NCI-H146 (cell line): ENCODE measurements around the gene SFTA2.

ENCODE experiments used
- DNase-seq: peaks from one replicate; lab custom pipeline; 2025; lab: John Stamatoyannopoulos, UW

SFTA2 gene

DNA sequence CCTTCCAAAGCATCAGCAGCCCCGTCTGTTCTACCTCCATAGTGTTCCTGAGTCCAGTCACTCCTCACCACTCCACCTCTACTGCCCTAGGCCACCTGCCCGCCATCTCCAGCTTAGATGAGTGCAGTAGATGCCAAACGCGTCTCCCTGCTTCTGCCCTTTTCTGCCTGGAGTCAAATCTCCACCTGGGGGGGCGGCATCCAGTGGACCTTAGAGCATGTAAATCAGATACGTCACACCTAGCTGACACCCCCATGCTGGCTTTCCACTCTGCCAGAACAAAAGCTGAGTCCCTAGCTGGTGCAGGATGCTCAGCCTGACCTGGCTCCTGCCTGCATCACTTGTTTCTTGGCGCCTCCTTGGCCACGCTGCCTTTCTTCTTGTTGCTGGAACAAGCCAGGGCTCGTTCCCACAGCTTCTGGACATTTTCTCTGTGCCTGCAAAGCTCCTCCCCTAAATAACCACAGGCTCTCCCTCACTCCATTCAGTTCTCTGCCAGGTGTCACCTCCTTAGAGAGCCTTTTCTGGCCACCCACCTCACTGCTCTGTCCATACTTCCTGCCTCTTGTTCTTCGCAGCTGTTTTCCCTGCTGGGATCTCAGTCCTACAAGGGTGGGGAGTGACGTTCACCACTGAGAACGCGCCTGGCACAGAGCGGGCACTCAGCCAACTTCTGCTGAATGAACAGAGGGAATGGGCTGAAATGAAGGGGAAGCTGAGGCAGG, 41.9 kb downstream of the SFTA2 start:
- no peak for DNase-seq

DNA sequence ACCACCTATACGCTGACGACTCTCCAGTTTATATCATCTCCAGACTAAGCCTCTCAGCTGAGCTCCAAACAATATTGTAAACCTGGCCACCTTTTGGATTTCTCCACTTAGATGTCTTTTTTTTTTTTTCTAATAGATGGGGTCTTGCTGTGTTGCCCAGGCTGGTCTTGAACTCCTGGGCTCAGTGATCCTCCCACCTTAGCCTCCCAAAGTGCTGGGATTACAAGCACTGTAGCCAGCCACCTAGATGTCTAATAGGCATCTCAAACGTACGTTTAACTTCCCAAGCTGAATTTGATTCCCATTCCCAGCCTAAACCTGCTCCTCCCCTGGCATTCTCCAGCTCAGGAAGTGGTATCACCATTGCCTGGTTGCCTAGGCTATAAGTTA, 42.5 kb downstream of the SFTA2 start:
- DNase-seq = no peak

DNA sequence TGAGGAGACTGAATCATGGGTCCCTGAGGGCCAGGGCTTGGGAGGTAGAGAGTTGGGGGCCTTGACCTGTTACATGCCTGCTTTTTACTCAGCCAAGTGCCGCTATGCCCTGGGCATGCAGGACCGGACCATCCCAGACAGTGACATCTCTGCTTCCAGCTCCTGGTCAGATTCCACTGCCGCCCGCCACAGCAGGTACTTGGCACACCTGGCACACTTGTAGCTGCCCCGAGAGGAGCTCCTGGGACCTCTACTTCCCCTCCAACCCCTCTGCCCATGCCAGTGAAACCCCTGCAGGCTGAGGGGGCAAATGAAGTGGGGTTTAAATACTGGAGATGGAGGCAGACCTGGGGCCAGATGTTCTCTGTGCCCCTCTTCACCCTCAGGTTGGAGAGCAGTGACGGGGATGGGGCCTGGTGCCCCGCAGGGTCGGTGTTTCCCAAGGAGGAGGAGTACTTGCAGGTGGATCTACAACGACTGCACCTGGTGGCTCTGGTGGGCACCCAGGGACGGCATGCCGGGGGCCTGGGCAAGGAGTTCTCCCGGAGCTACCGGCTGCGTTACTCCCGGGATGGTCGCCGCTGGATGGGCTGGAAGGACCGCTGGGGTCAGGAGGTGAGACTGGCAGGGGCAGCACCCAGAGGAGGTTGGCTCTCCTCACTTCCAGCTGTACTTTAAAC, 43.0 kb downstream of the SFTA2 start:
- no peak for DNase-seq

DNA sequence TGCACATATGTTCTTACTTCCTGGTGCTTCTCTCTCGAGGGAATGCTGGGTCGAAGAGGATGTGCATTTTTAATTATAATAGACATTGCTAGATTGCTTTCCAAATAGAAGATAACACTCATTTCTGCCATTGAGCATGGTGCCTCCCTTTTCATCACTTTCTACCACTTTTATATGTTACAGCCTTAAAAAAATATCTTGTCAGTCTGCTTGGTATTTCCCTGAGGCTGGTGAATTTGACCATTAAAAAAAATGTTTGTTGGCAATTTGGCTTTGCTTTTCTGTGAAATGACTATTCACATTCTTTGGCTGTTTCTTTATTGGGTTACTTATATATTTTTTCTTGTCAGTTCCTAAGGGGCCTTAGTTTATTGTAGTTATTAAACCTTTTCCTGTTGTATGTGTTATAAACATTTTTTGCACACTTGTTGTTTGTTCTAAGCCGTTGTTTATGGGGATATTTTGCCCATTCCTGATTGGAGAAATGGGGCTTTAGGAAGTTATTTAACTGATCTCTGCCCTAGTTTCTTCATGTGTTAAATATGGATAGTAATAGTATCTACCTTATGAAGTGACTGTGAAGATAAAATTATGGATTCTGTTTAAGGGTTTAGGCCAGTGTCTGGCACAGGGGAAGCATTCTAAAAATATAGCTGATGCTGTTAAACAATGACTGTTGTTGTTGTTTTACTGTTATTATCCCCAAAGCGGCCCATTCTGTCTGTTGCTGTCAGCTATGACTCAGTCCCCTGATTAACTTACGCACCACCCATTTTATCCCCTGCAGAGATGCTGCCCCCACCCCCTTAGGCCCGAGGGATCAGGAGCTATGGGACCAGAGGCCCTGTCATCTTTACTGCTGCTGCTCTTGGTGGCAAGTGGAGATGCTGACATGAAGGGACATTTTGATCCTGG, 43.8 kb downstream of the SFTA2 start:
- DNase-seq = no peak

DNA sequence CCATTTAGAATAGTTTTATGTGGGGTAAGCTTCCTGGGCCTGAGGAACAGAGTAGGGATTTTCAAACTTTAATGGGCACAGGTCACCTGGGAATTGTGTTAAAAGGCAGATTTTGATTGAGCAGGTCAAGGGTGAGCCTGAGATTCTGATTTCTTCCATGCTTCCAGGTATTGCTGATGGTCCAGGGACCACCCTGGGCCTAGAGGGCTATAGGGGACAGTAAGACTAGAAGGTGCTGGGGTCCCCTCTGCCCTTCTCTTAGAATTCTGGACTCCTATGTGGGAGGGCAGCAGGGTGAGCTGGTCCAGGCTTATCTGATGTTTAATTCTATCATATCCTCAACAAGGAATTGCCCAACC, 45.1 kb downstream of the SFTA2 start:
- DNase-seq = no peak

DNA sequence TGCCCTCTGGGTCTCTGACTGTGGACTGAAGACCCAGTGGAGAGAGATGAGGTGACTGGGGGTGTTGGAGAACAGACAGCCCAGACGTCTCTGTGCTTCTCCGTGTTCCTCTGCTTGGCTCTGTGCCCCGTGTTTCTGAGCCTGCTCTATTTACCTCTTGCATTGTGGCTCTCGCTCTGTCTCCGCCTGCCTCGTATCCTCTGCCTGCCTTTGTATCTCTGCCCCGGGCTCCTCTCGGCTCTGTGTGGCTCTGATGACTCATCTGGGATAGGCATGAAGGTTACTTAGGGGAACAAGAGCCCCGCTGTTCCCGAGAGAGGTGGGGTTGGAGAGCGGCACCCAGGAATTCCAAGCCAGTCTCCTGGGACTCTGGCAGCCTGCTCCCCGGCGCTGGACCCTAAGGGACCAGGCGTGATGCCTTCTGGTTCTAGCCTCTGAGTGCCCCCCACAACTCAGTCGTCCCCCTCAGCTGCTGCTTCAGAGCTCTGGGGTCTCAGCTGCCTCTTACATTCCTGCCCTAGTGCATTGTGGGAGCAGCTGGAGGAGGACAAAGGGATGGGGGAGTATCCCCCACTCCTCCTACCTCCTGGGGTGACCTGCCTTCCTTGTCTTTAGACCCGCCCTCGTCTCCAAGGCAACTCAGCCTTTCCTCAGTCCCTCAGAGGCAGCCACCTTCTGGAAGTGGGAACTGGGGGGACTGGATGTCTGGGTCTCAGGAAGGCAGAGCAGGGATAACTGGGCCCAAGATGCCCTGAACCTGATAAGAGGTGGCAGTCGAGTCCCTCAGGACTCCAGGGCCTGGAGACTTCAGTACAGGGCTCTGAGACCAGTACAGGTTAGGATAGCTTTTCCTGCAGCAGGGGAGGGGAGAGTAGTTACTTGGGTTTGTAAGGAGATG, 45.7 kb downstream of the SFTA2 start:
- peak; percentile 73 for DNase-seq

DNA sequence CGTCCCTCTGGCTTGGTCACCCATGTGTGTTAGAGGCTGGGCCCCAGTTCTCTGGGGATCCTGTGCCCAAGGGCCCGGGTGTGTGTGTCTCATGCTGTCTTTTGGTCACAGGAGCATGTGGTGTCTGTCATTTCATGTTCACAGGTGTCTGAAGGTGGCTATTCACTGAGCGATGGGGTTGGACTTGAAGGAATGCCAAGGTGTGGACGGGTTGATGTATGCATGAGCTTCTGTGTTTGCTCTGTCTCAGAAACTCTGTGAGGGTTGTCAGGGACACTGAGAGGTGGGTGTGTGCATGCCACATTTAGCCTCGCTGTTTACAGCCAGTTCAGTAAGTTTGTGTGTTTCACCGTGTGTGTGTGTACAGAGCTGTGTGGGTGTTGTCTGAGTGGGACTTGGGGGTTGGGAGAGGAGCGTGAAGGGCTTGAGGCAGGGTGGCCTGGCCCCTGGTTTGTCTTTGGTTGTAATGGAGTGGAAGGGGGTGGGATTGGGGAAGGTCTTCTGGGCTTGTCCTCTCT, 46.4 kb downstream of the SFTA2 start:
- peak; percentile 12 for DNase-seq

DNA sequence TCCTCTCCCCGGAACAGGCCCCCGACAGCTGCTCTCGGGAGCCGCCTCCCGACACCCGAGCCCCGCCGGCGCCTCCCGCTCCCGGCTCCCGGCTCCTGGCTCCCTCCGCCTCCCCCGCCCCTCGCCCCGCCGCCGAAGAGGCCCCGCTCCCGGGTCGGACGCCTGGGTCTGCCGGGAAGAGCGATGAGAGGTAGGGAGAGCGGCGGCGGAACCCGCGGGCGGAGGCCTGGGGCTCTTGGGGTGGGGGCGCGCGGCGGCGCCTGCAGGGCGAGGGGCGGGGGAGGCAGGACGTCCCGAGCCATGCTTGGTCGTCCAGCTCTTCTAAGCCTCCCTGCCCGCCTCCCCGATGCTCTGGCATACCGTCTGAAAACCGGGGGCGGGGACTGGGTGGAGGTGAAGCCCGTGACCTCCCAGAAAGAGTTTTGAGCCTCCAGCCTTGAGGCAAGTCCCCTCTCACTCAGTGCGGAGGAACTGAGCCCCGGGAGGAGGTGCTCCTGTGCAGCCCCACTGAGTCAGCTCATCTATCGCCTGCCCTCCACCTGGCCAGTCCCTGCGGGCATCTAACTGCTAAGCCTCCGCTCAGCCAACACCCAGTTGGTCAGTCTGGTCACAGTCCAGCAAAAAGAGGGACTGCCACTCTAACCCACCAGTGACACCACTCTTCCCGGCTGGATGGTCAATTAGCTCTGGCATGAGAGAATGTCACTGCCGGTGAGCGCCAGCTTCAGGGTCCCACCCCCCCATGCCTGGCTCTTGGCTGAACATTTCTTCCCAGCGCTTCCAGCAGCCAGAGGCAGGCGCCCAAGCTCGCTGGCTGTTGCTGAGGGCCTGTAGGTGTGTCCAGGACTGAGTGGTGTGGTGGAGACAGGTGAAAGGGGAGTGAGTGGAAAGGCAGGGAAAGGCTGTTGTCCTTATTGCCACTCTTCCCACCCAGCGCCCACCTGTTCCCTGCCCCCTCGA, 47.2 kb downstream of the SFTA2 start:
- DNase-seq = peak; percentile 43

DNA sequence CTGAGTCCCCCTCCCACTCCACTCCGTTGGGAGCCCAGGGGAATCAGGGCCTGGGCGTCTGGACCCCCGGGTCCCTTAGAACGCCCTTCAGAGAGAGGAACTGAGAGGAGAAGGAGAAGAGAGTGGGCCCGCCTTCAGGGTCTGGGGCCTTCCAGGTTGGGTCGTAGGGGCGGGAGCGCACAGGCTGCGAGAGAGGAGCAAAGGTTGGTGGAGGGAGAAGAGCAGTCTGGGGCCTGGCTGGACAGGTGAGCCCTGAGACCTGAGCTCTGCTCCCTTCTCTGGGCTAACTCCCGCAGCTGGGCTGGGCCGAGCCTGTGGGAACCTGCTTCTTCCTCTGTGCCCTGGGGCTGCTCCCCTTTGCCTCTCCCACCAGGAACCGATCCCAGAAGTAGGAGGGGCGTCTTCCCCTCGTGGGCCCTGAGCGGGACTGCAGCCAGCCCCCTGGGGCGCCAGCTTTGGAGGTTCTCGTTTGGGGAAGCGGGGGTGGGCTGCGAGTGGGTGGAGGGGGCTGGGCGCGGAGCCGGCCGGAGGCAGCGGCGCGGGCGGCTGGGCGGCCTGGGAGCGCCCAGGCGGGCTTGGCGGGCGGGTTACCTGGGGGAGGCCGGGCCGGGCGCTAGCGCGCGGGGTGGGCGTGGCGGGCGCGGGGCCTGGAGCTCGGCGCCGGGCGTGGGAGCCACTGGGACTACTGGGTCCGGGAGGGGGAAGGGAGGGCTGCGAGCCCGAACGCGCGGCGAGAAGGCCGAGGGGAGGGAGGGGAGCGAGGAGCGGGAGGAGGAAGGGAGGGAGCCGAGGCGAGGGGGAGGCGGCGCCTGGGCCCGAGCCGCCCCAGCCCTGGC, 48.1 kb downstream of the SFTA2 start, which contains the start of gene DDR1:
Gene DDR1 (plus strand): TSS at position 835 of the 836 bp plus-strand sequence. CDS start 4,211 bp downstream, outside the sequence.
- peak; percentile 80 for DNase-seq

DNA sequence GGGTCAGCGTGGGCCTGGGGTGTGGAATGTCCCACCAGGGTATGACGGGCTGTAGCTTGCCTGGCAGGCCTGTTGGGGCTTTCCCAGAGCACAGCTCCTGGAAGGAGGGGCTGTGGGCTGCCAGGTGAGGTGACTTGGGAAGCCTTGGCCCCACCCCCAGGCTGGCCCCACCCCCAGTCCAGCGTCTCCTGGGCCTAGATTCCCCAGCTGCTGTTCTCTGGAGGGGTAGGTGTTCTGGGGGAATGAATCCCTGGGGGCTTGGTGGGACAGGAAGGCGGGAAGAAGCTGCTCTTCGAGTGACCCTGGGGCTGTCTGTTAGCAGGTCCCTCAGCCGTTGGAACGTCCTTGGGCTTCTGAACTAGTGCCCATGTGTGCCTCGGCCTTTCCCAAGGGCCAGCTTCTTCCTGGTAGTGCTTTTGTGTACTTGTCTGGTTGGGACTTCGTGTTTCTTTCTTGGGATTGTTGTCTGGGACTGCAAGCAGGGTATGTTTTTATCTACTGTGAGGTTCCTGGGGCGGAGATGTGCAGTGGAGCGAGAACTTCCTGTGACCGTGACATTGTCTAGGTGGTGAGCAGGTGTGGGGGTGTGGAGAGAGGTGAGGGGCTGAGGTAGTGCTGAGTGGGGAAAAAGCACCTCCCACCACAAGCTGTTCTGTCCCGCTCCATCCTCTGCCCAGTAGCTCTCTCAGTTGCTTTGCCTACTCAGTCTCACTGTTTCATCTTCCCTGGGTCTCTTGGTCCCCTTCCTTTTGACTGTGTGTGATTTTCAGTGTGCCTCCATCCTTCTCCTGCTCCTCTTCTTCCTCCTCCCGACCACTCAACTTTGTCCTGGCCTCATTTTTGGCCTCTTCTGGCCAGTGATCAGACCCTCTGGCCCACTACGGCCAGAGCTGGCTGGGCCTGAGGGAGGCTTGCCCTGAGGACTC, 48.9 kb downstream of the SFTA2 start:
- peak; percentile 75 for DNase-seq

DNA sequence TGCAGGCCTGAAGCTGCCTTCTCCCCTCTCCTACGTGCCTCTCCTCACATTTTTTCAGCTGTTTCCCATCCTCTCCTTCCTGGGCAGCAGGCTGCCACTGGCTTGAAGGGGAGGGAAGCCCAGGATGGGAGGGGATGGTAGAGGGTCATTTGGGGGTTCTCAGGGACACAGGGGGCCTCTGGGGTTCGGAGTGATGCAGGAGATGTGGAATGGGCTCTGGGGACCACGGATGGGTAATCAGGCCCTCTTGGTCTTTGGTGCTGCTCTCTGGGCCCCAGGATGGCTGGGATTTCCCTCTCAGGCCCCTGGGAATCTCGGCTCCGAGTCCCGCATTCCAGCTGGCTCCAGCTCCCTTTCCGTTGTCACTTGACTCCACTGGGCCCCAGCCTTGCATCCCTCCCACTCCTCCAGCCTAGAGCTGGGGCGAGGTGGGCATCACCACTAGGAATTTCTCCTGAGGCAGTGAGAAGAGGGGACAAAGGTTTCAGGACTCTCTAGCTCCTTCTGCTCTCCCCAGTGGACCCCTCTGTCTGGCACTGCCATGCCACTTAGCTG, 49.7 kb downstream of the SFTA2 start:
- peak; percentile 30 for DNase-seq

DNA sequence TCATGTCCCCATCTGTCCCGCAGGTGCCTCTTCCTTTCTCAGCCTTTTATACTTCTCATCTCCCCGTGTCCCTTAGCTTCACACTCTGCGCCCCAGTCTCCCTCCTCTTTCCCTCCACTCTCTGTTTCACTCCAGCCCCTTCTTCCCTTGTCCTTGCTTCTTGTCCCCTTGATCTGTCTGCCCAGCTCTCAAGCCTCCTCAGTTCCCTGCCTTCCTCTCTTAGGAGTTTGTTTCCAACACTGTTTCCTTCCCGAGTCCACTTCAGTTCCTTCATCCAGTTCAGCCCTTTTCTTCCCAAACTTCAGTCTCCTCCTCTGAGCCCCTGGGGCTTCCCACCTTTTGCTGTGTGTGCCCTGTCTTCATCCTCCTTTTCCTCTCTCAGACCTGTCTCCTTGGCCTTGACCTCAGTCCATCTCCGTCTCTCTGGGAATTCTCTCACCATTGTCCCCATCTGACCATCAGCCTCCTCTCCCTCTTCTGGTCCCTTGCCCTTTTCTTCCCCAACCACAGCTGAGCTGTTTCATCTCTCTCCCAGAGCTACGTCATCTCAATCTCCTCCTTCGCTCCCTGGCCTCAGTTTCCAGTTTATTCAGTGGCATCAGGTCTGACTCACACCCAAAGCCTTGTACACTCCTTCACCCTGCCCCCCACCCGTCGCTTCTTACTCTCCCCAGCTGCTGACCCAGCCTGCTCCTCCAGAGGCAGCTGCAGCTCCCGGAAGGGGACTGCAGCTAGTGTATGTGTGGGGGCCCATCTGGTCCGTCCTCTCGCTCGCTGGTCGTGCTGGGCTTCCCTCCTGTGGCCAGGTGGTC, 50.4 kb downstream of the SFTA2 start:
- peak; percentile 55 for DNase-seq
